OCI-LY7 (cell line): ENCODE data around the gene ZNF516. TPM values are rescaled to one million over a fixed set of nuclear protein-coding genes. Genes with fewer than 3 reads are reported as not detected.

Source experiments
- BruUV-seq: library from RNA; stranded (reverse); fragments of 400-500 nt; replicated peaks from 2 replicates; lab custom pipeline; 2021; lab: Mats Ljungman, UMichigan
- CTCF ChIA-PET: fragments of 300-600 bp; sonication (Branson Sonifier 250); formaldehyde crosslinking; loops from one replicate; lab custom pipeline; 2022; ENCODE audit warnings: antibody characterized with exemption; ENCODE audit not compliant: unreplicated experiment; lab: Charles Lee
- POLR2A ChIA-PET: fragments of 300-600 bp; sonication (Branson Sonifier 250); formaldehyde crosslinking; loops from one replicate; lab custom pipeline; 2022; ENCODE audit warnings: antibody characterized with exemption; lab: Charles Lee
- DNase-seq: peaks from one replicate; pipeline ENCODE4 v3.0.0-alpha.2; 2015; ENCODE audit warnings: low spot score
- H2AFZ ChIP-seq: fragments of 200-600 bp; sonication (generic), shearing (Covaris generic); 2 replicates; pipeline ENCODE4 v1.6.1; 2014; ENCODE audit warnings: mild to moderate bottlenecking, antibody characterized with exemption, low read length, moderate library complexity
- H3K27ac ChIP-seq: fragments of 200-600 bp; sonication (generic); 2 replicates; pipeline ENCODE4 v1.5.1; 2014; ENCODE audit warnings: mixed run types, low read depth, mild to moderate bottlenecking, moderate library complexity, low read length, inconsistent platforms; ENCODE audit not compliant: poor library complexity, severe bottlenecking
- H3K36me3 ChIP-seq: fragments of 200-600 bp; sonication (generic); 2 replicates; pipeline ENCODE4 v1.6.1; 2014; ENCODE audit warnings: mild to moderate bottlenecking, antibody characterized with exemption, low read length, moderate library complexity, mixed read lengths; ENCODE audit not compliant: insufficient read depth
- H3K4me1 ChIP-seq: fragments of 200-600 bp; sonication (generic); 2 replicates; pipeline ENCODE4 v1.5.1; 2014; ENCODE audit warnings: mild to moderate bottlenecking, low read length; ENCODE audit not compliant: insufficient read depth, poor library complexity, severe bottlenecking
- H3K4me2 ChIP-seq: fragments of 200-600 bp; sonication (generic); 2 replicates; pipeline ENCODE4 v1.6.1; 2014; ENCODE audit warnings: mild to moderate bottlenecking, low read length
- H3K4me3 ChIP-seq: fragments of 200-600 bp; sonication (generic); 2 replicates; pipeline ENCODE4 v1.5.1; 2014; ENCODE audit warnings: mild to moderate bottlenecking, low read depth, low read length; ENCODE audit not compliant: poor library complexity, severe bottlenecking
- H3K79me2 ChIP-seq: fragments of 200-600 bp; sonication (generic); 2 replicates; pipeline ENCODE4 v1.6.1; 2016; ENCODE audit warnings: low read depth, mild to moderate bottlenecking, low read length, moderate library complexity, mixed read lengths; ENCODE audit not compliant: insufficient read depth
- H3K9me2 ChIP-seq: fragments of 200-600 bp; sonication (generic); 2 replicates; pipeline ENCODE4 v1.6.1; 2016; ENCODE audit warnings: mild to moderate bottlenecking, low read length, mixed read lengths; ENCODE audit not compliant: insufficient read depth
- H3K9me3 ChIP-seq: fragments of 200-600 bp; sonication (generic); 2 replicates; pipeline ENCODE4 v1.6.1; 2014; ENCODE audit warnings: mild to moderate bottlenecking, mixed run types, low read length, mixed read lengths
- H4K20me1 ChIP-seq: fragments of 200-600 bp; sonication (generic); 2 replicates; pipeline ENCODE4 v1.6.1; 2014; ENCODE audit warnings: mild to moderate bottlenecking, antibody characterized with exemption, low read length, moderate library complexity, mixed read lengths; ENCODE audit not compliant: insufficient read depth
- EZH2phosphoT487 ChIP-seq: fragments of 200-600 bp; sonication (generic); IDR thresholded peaks from 2 replicates; pipeline ENCODE4 v1.6.1; 2018; ENCODE audit warnings: low read depth, borderline replicate concordance, mild to moderate bottlenecking, mixed run types, antibody characterized with exemption, low read length, moderate library complexity, mixed read lengths
- intact Hi-C: fragments of 100-400 bp; cut with micrococcal nuclease; formaldehyde crosslinking; loops from one replicate; pipeline ENCODE4 v1.10.0; 2022; ENCODE audit not compliant: unreplicated experiment
- total RNA-seq, 2 experiments: library from RNA; depleted of rRNA in 1 of 2; stranded (reverse); fragments of >200 nt in 1 of 2; shearing (Covaris generic) in 1 of 2; gene quantifications; 2 replicates each; pipeline ENCODE4 v1.2.3, GENCODE V29; 2014 to 2022
- TF ChIP-seq, protein P1 (sequence below): fragments of 200-600 bp; sonication (generic); conservative IDR thresholded peaks from 2 replicates; pipeline ENCODE4 v1.5.1; 2014; ENCODE audit warnings: mild to moderate bottlenecking, antibody characterized with exemption, low read length, moderate library complexity, mixed read lengths

Gene ZNF516
- total RNA-seq, 2 experiments from 2014 or later = 16.2 to 32.3 TPM

DNA sequence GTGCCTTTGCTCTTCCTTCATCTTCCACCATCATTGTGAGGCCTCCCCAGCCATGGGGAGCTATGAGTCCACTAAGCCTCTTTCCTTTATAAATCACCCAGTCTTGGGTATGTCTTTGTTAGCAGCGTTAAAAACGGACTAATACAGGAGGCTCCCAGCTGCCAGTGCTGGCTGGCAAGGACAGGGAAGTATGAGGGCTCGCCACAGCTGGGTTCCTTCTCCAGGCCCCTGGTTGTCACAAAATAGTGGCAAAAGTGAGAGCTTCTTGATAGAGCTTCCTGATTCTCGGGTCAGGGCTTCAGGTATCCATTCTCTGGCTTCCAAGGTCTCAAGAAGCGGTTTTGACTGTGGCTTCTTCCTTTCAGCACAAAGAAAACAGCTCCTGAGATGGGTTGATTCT lies 85.0 kb downstream of the ZNF516 start:
- no peak for DNase-seq
- Histone ChIP-seq H3K4me2 (no peak overlapping the region), H3K27ac (no peak overlapping the region), H3K4me1 (no peaks in the 10 kb centered on the region), H3K4me3 (no peak overlapping the region), H3K79me2 (peaks cover 6% of the 10 kb centered on the region; the same call in 1 of the 2 replicates), H2AFZ (no peak overlapping the region), H3K9me3 (no peaks in the 10 kb centered on the region), H3K36me3 (peaks cover 24% of the 10 kb centered on the region), H3K9me2 (no peaks in the 10 kb centered on the region), H4K20me1 (no peaks in the 10 kb centered on the region)
- ChIA-PET POLR2A (interaction anchor here (1.0 kb wide), 1 partner anchor 15 kb away, joined by 3 read pairs; no protein-coding TSS in a partner anchor), CTCF (no interaction called here)
- TF ChIP-seq, protein P1, sequence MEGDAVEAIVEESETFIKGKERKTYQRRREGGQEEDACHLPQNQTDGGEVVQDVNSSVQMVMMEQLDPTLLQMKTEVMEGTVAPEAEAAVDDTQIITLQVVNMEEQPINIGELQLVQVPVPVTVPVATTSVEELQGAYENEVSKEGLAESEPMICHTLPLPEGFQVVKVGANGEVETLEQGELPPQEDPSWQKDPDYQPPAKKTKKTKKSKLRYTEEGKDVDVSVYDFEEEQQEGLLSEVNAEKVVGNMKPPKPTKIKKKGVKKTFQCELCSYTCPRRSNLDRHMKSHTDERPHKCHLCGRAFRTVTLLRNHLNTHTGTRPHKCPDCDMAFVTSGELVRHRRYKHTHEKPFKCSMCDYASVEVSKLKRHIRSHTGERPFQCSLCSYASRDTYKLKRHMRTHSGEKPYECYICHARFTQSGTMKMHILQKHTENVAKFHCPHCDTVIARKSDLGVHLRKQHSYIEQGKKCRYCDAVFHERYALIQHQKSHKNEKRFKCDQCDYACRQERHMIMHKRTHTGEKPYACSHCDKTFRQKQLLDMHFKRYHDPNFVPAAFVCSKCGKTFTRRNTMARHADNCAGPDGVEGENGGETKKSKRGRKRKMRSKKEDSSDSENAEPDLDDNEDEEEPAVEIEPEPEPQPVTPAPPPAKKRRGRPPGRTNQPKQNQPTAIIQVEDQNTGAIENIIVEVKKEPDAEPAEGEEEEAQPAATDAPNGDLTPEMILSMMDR = no peak
- no peak for TF ChIP-seq EZH2phosphoT487
- intact Hi-C loops = no loop called here
- BruUV-seq = no TSS peak

DNA sequence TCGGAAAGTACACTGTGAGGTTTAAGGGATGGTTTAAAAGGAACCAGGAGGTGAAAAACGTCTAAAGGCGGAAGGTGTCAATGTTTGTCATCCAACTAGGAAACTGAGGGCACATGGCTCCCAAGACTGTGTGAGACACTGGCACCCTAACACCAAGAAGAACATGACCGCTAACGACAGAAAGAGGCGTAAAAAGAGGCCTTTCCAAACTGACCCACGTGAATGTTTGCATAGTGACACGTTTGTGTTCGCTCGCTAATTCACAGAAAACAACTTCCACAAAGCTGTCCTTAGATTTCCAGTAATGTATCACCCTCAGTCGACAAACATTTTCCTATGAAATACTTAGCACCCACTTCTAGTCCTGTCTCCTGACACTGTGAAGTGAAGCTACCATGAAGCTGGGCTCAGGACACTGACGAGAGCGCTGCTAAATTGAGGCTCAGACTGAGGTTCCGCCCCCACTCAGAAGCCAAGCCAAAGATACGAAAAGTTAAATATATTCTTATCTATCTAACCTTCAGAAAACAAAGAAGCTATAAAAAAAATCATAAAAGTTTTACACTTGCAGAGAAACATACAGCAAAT lies 86.5 kb downstream of the ZNF516 start:
- DNase-seq = no peak
- H3K27ac ChIP-seq = no peak overlapping the region
- H3K4me3 ChIP-seq = no peak overlapping the region
- no peaks in the 10 kb centered on the region for H3K9me3 ChIP-seq
- peaks cover 6% of the 10 kb centered on the region; the same call in 1 of the 2 replicates for H3K79me2 ChIP-seq
- no peak overlapping the region for H2AFZ ChIP-seq
- peaks cover 24% of the 10 kb centered on the region for H3K36me3 ChIP-seq
- no peak for TF ChIP-seq EZH2phosphoT487
- TF ChIP-seq, protein P1 = no peak
- BruUV-seq = no TSS peak
- intact Hi-C loops = no loop called here
- H3K9me2 ChIP-seq = no peaks in the 10 kb centered on the region
- H4K20me1 ChIP-seq = no peaks in the 10 kb centered on the region
- no peaks in the 10 kb centered on the region for H3K4me1 ChIP-seq
- ChIA-PET POLR2A (interaction anchor here (2.1 kb wide), 1 partner anchor 9 kb away, joined by 7 read pairs; no protein-coding TSS in a partner anchor), CTCF (no interaction called here)
- no peak overlapping the region for H3K4me2 ChIP-seq

DNA sequence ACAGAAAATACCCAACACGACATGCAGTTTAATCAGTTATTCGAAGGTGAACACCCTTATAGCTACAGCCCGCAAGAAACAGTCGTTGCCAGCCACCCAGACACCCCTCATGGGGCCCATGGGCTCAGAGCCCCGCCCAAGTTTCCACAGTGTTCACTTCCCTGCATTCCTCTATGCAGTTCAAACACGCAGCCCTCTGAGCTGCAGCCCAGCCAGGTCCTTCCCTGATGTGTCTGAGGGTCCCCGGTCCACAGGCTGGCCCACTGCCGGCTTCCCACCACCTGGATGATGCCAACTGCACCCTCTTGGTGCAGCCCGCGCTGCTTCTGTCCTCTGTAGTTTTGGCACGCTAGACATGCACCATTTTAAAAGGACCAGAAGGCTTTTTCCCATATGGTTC lies 87.4 kb downstream of the ZNF516 start:
- Histone ChIP-seq H3K4me2 (no peak overlapping the region), H3K36me3 (peaks cover 20% of the 10 kb centered on the region), H3K9me2 (no peaks in the 10 kb centered on the region), H4K20me1 (no peaks in the 10 kb centered on the region), H3K9me3 (no peaks in the 10 kb centered on the region), H3K79me2 (peaks cover 6% of the 10 kb centered on the region; the same call in 1 of the 2 replicates), H2AFZ (no peak overlapping the region), H3K4me1 (no peaks in the 10 kb centered on the region), H3K27ac (no peak overlapping the region), H3K4me3 (no peak overlapping the region)
- CTCF ChIA-PET = no interaction called here
- DNase-seq = no peak
- intact Hi-C loops = no loop called here
- BruUV-seq = no TSS peak
- TF ChIP-seq, protein P1 = no peak
- TF ChIP-seq EZH2phosphoT487 = no peak
- POLR2A ChIA-PET = interaction anchor here (2.1 kb wide), 1 partner anchor 10 kb away, joined by 7 read pairs; no protein-coding TSS in a partner anchor
